ENCODE results near the gene PDE4B. TPM values are rescaled to one million over a fixed set of nuclear protein-coding genes. Genes with fewer than 3 reads are reported as not detected.
"Not testable (repeated sequence)": the region's sequence is repeated elsewhere in the genome, so short reads cannot be mapped to it uniquely, and the experiment has no call there.

The PDE4B gene
- total and polyA plus RNA-seq, 9 of the 15 experiments (the other 6 are each of a cell fraction or from before 2014, with no cell fraction given) = 0.09 TPM; not detected in 8

- DNase-seq (ENCODE audit: extremely low read depth in 1 of 4, low spot score in 3 of 4) (no peak), ATAC-seq (no peak), FAIRE-seq (no peak)
- TF ChIP-seq PTRF (tag; IDR thresholded peaks at IDR 0.05) (no peak), SMARCB1 (IDR thresholded peaks at IDR 0.05; ENCODE audit: insufficient read length, low read depth) (no peak), LEF1 (IDR thresholded peaks at IDR 0.05) (no peak), ZNF778 (CRISPR knock-in tag; IDR thresholded peaks at IDR 0.05) (no peak), SMARCA4 (IDR thresholded peaks at IDR 0.05) (no peak), MTF1 (CRISPR knock-in tag; IDR thresholded peaks at IDR 0.05; ENCODE audit: borderline replicate concordance) (no peak), IRF1 (CRISPR knock-in tag; IDR thresholded peaks at IDR 0.05; ENCODE audit: borderline replicate concordance) (no peak), POU5F1 (IDR thresholded peaks at IDR 0.05; ENCODE audit: borderline replicate concordance, low read depth, low read length, partially characterized antibody) (no peak), TSC22D4 (tag; IDR thresholded peaks at IDR 0.05) (no peak), SMAD3 (CRISPR knock-in tag; conservative IDR thresholded peaks at IDR 0.05) (no peak), ZKSCAN1 (IDR thresholded peaks at IDR 0.05; ENCODE audit: low read depth, low read length) (no peak), LARP7 (IDR thresholded peaks at IDR 0.05) (no peak), CHD1 (IDR thresholded peaks at IDR 0.05; ENCODE audit: low read length) (no peak), ZC3H4 (CRISPR knock-in tag; IDR thresholded peaks at IDR 0.05; ENCODE audit: borderline replicate concordance) (no peak), HLTF (IDR thresholded peaks at IDR 0.05) (no peak), HMBOX1 (IDR thresholded peaks at IDR 0.05) (no peak), NFATC3 (IDR thresholded peaks at IDR 0.05) (no peak), KLF13 (tag; IDR thresholded peaks at IDR 0.05; ENCODE audit: borderline replicate concordance, low read depth) (no peak)
- TF ChIP-seq, protein P1, sequence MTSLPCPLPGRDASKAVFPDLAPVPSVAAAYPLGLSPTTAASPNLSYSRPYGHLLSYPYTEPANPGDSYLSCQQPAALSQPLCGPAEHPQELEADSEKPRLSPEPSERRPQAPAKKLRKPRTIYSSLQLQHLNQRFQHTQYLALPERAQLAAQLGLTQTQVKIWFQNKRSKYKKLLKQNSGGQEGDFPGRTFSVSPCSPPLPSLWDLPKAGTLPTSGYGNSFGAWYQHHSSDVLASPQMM (CRISPR knock-in tag; IDR thresholded peaks at IDR 0.05) = no peak
- no TSS peak for BruUV-seq (replicated peaks)
- no peaks in the 10 kb centered on the region for H3K79me2 ChIP-seq (ENCODE audit: control insufficient read depth, insufficient read depth, low read length)
- H3K9ac ChIP-seq (ENCODE audit: insufficient read depth in 1 of 2, low read depth in 2 of 2, low read length in 2 of 2) = no peak overlapping the region
- POLR2A ChIA-PET = no interaction called here
- H4K20me1 ChIP-seq (replicated peaks; ENCODE audit: control insufficient read depth, insufficient read depth, low read length) = no peaks in the 10 kb centered on the region
- no peaks in the 10 kb centered on the region for H3K9me3 ChIP-seq (replicated peaks; ENCODE audit: control insufficient read depth, insufficient read depth, low read depth, low read length)
- H3K4me3 ChIP-seq = no peak overlapping the region
- H3K4me2 ChIP-seq (ENCODE audit: insufficient read depth, low read length) = no peak overlapping the region
- no peak overlapping the region for H3K27ac ChIP-seq (ENCODE audit: extremely low read depth, low read depth, low read length)
- in situ Hi-C loops (cut with MboI) (no loop called here), intact Hi-C loops (cut with micrococcal nuclease) (no loop called here)
- H3K27me3 ChIP-seq (ENCODE audit: control insufficient read depth in 2 of 2, insufficient read depth in 2 of 2, low read length in 2 of 2) = no peaks in the 10 kb centered on the region
- H2AFZ ChIP-seq (ENCODE audit: low read depth, low read length) = no peak overlapping the region
- H3K4me1 ChIP-seq (replicated peaks in 1 of 2; ENCODE audit: control insufficient read depth in 2 of 2, insufficient read depth in 2 of 2, low read length in 2 of 2) = no peaks in the 10 kb centered on the region
- CTCF ChIA-PET (ENCODE audit: low intra/inter-chr PET ratio) = no interaction called here
- H3K36me3 ChIP-seq (ENCODE audit: control insufficient read depth, insufficient read depth, low read length) = no peaks in the 10 kb centered on the region
- H3K9me1 ChIP-seq (ENCODE audit: control insufficient read depth, insufficient read depth, low read length) = no peaks in the 10 kb centered on the region
- WGBS (ENCODE audit: insufficient coverage, low coverage, missing lambda C conversion rate) = 2% methylated on average over 5 of the region's 5 CpGs
These were observed 332.0 kb downstream of the PDE4B start for GRCh38 chr1:66124670-66125069.

- in situ Hi-C loops (cut with MboI); POLR2A ChIA-PET; H3K27ac ChIP-seq (ENCODE audit: extremely low read depth, low read depth, low read length); H4K20me1 ChIP-seq (replicated peaks; ENCODE audit: control insufficient read depth, insufficient read depth, low read length); ATAC-seq; BruUV-seq (replicated peaks); H2AFZ ChIP-seq (ENCODE audit: low read depth, low read length); H3K79me2 ChIP-seq (ENCODE audit: control insufficient read depth, insufficient read depth, low read length); H3K9me1 ChIP-seq (ENCODE audit: control insufficient read depth, insufficient read depth, low read length); CTCF ChIA-PET (ENCODE audit: low intra/inter-chr PET ratio); H3K27me3 ChIP-seq (ENCODE audit: control insufficient read depth in 2 of 2, insufficient read depth in 2 of 2, low read length in 2 of 2); H3K36me3 ChIP-seq (ENCODE audit: control insufficient read depth, insufficient read depth, low read length); FAIRE-seq; H3K4me2 ChIP-seq (ENCODE audit: insufficient read depth, low read length); H3K4me3 ChIP-seq; H3K9ac ChIP-seq (ENCODE audit: insufficient read depth in 1 of 2, low read depth in 2 of 2, low read length in 2 of 2); H3K9me3 ChIP-seq (replicated peaks; ENCODE audit: control insufficient read depth, insufficient read depth, low read depth, low read length); H3K4me1 ChIP-seq (replicated peaks in 1 of 2; ENCODE audit: control insufficient read depth in 2 of 2, insufficient read depth in 2 of 2, low read length in 2 of 2); intact Hi-C loops (cut with micrococcal nuclease); DNase-seq (ENCODE audit: extremely low read depth in 1 of 4, low spot score in 3 of 4): not testable (repeated sequence)
- 0% methylated on average over 4 of the region's 4 CpGs for WGBS (ENCODE audit: insufficient coverage, low coverage, missing lambda C conversion rate)
These were observed 335.9 kb downstream of the PDE4B start for GRCh38 chr1:66128641-66129040.
